WTC11 (cell line): ENCODE results near the gene GFOD1. TPM values are rescaled to one million over a fixed set of nuclear protein-coding genes. Genes with fewer than 3 reads are reported as not detected.

ENCODE experiments used
- ATAC-seq: fragments of 200-7000 bp; cut with Tn5 transposase; 2 replicates; pipeline ENCODE4 v1.10.0; 2021; ENCODE audit warnings: mild to moderate bottlenecking, moderate library complexity
- CTCF ChIA-PET: fragments of 300-600 bp; sonication (Branson Sonifier 250); formaldehyde crosslinking; loops from one replicate; lab custom pipeline; 2021; ENCODE audit warnings: antibody characterized with exemption; lab: Charles Lee
- POLR2A ChIA-PET: fragments of 350-600 bp; sonication (Branson Sonifier 250); formaldehyde crosslinking; loops from one replicate; lab custom pipeline; 2021; ENCODE audit warnings: antibody characterized with exemption; lab: Charles Lee
- DNase-seq: peaks from one replicate; pipeline ENCODE4 v3.0.0; 2021; ENCODE audit warnings: low spot score
- H3K27ac Mint-ChIP-seq: 2 replicates; pipeline ENCODE4 v1.8.0; 2021; ENCODE audit warnings: mixed read lengths
- H3K27me3 Mint-ChIP-seq: 2 replicates; pipeline ENCODE4 v1.8.0; 2021; ENCODE audit warnings: low read depth, mild to moderate bottlenecking, moderate library complexity, mixed read lengths
- H3K36me3 Mint-ChIP-seq: 2 replicates; pipeline ENCODE4 v1.8.0; 2021; ENCODE audit warnings: mixed read lengths
- H3K4me1 Mint-ChIP-seq: 2 replicates; pipeline ENCODE4 v1.8.0; 2022; ENCODE audit warnings: mixed read lengths
- H3K4me3 Mint-ChIP-seq: 2 replicates; pipeline ENCODE4 v1.8.0; 2021; ENCODE audit warnings: mild to moderate bottlenecking, moderate library complexity, mixed read lengths
- H3K9me3 Mint-ChIP-seq: 2 replicates; pipeline ENCODE4 v1.8.0; 2021; ENCODE audit warnings: mixed read lengths
- ATF1 ChIP-seq: sonication (generic); formaldehyde crosslinking; IDR thresholded peaks from 2 replicates; pipeline ENCODE4 v1.8.1; 2023; ENCODE audit warnings: mild to moderate bottlenecking, moderate library complexity, missing genetic modification reagents
- ETV6 ChIP-seq: sonication (generic); formaldehyde crosslinking; IDR thresholded peaks from 2 replicates; pipeline ENCODE4 v1.8.1; 2022; ENCODE audit warnings: mild to moderate bottlenecking, missing genetic modification reagents
- GABPB1 ChIP-seq: sonication (generic); formaldehyde crosslinking; IDR thresholded peaks from 2 replicates; pipeline ENCODE4 v1.8.1; 2023; ENCODE audit warnings: mild to moderate bottlenecking, missing genetic modification reagents
- IRF2 ChIP-seq: sonication (generic); formaldehyde crosslinking; IDR thresholded peaks from 2 replicates; pipeline ENCODE4 v1.8.0; 2022; ENCODE audit warnings: low read depth, missing genetic modification reagents, borderline replicate concordance
- JAZF1 ChIP-seq: fragments of 250-450 bp; sonication (Bioruptor Pico); IDR thresholded peaks from 2 replicates; pipeline ENCODE4 v1.9.0; 2021; ENCODE audit warnings: moderate library complexity, mild to moderate bottlenecking, inconsistent platforms
- SMAD3 ChIP-seq: sonication (generic); formaldehyde crosslinking; IDR thresholded peaks from 2 replicates; pipeline ENCODE4 v1.8.0; 2022; ENCODE audit warnings: missing genetic modification reagents, mild to moderate bottlenecking, borderline replicate concordance
- SOX15 ChIP-seq: fragments of 250-450 bp; sonication (Bioruptor Pico); IDR thresholded peaks from 2 replicates; pipeline ENCODE4 v1.9.0; 2021; ENCODE audit warnings: mild to moderate bottlenecking
- TCF7 ChIP-seq: sonication (generic); formaldehyde crosslinking; IDR thresholded peaks from 2 replicates; pipeline ENCODE4 v1.8.0; 2022; ENCODE audit warnings: mild to moderate bottlenecking, low read depth, missing genetic modification reagents, moderate library complexity
- TEAD1 ChIP-seq: sonication (generic); formaldehyde crosslinking; IDR thresholded peaks from 2 replicates; pipeline ENCODE4 v1.8.0; 2022; ENCODE audit warnings: mild to moderate bottlenecking, missing genetic modification reagents
- TEAD4 ChIP-seq: sonication (generic); formaldehyde crosslinking; IDR thresholded peaks from 2 replicates; pipeline ENCODE4 v1.8.0; 2022; ENCODE audit warnings: mild to moderate bottlenecking, missing genetic modification reagents
- ZNF121 ChIP-seq: sonication (generic); formaldehyde crosslinking; IDR thresholded peaks from 2 replicates; pipeline ENCODE4 v1.8.0; 2023; ENCODE audit warnings: missing genetic modification reagents
- ZNF219 ChIP-seq: sonication (generic); formaldehyde crosslinking; IDR thresholded peaks from 2 replicates; pipeline ENCODE4 v1.8.0; 2023; ENCODE audit warnings: missing genetic modification reagents, mild to moderate bottlenecking, borderline replicate concordance
- total RNA-seq: library from RNA; stranded (reverse); gene quantifications from 3 replicates; pipeline ENCODE4 v1.2.3, GENCODE V29; 2021
- TF ChIP-seq, protein P1 (sequence below): fragments of 200-600 bp; IDR thresholded peaks from 2 replicates; pipeline ENCODE4 v1.8.0; 2022; ENCODE audit warnings: antibody characterized with exemption
- TF ChIP-seq, protein P2 (sequence below): sonication (generic); formaldehyde crosslinking; IDR thresholded peaks from 2 replicates; pipeline ENCODE4 v1.8.0; 2022; ENCODE audit warnings: mild to moderate bottlenecking, missing genetic modification reagents
- TF ChIP-seq, protein P3 (sequence below): sonication (generic); formaldehyde crosslinking; IDR thresholded peaks from 2 replicates; pipeline ENCODE4 v1.8.0; 2022; ENCODE audit warnings: mild to moderate bottlenecking, missing genetic modification reagents
- TF ChIP-seq, protein P4 (sequence below): sonication (generic); formaldehyde crosslinking; IDR thresholded peaks from 2 replicates; pipeline ENCODE4 v1.8.0; 2022; ENCODE audit warnings: mild to moderate bottlenecking, missing genetic modification reagents
- TF ChIP-seq, protein P5 (sequence below): sonication (generic); formaldehyde crosslinking; IDR thresholded peaks from 2 replicates; pipeline ENCODE4 v1.8.1; 2023; ENCODE audit warnings: mild to moderate bottlenecking, missing genetic modification reagents, moderate library complexity
- TF ChIP-seq, protein P6 (sequence below): sonication (generic); formaldehyde crosslinking; IDR thresholded peaks from 2 replicates; pipeline ENCODE4 v1.8.0; 2022; ENCODE audit warnings: mild to moderate bottlenecking, missing genetic modification reagents
- TF ChIP-seq, protein P7 (sequence below): fragments of 250-450 bp; sonication (Bioruptor Pico); IDR thresholded peaks from 2 replicates; pipeline ENCODE4 v1.9.0; 2021; ENCODE audit warnings: moderate library complexity, mild to moderate bottlenecking, inconsistent platforms, borderline replicate concordance
- TF ChIP-seq, protein P8 (sequence below): fragments of 250-450 bp; sonication (Bioruptor Pico); IDR thresholded peaks from 2 replicates; pipeline ENCODE4 v2.1.2; 2022; ENCODE audit warnings: mild to moderate bottlenecking, moderate library complexity

GFOD1 gene
- total RNA-seq, 1 experiment from 2014 or later = 8.5 TPM

DNA sequence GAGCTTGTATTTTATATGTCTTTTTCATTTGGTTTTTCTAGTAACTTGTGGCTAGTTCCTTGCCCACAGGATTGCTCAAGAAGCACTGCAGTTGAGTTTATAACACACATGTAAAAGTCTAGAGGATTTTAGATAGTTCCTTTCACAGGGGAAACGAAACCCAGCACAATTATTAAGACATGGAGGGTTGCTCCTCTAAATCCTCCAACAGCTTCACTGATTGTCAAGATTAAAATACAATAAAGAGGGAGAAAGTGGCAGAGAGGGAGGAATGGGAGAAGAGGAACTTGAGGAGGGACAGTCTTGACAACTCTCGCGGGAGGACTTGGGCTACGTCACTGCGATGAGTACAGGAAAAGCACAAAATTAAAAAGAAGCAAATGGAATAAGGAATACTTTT lies 149.4 kb downstream of the GFOD1 start:
- Mint-ChIP-seq H3K4me1 (peaks cover 14% of the 10 kb centered on the region), H3K27me3 (no peaks in the 10 kb centered on the region), H3K27ac (no peak overlapping the region), H3K9me3 (peaks cover 9% of the 10 kb centered on the region; the same call in 1 of the 2 replicates), H3K4me3 (no peak overlapping the region), H3K36me3 (no peaks in the 10 kb centered on the region)
- POLR2A ChIA-PET = no interaction called here
- DNase-seq = no peak
- TF ChIP-seq SOX15 = no peak
- no peak for TF ChIP-seq TCF7 (CRISPR knock-in tag)
- TF ChIP-seq TEAD1 (CRISPR knock-in tag) = no peak
- CTCF ChIA-PET = interaction anchor here (1.1 to 2.2 kb wide), 6 partner anchors 13 to 287 kb away, joined by 4 to 8 read pairs (median 5); partner anchors contain the start of genes NOL7 and SIRT5
- no peak for ATAC-seq

DNA sequence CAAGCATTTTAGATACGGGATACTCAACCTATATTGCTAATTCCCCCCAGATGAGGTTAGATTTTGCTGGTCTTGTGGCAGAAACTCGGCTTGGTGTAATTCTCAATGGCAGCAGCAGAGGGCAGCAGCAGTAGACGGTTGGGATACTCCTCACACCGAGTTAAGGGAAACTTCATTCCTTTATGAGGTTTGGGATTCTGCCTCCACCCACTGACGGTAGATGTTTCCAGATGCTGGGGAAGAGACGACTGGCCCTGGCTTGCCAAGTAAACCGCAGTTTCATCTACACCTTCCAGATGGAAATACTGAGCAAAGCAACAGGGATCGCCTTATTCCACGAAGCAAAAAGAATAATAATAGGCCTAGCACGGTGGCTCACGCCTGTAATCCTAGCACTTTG lies 150.8 kb downstream of the GFOD1 start:
- POLR2A ChIA-PET = no interaction called here
- H3K4me3 Mint-ChIP-seq = no peak overlapping the region
- CTCF ChIA-PET = interaction anchor here (0.8 to 1.8 kb wide), 2 partner anchors 18 to 239 kb away, joined by 3 to 8 read pairs; partner anchors contain the start of gene SIRT5
- TF ChIP-seq ETV6 (CRISPR knock-in tag) = 0 out of 2 replicates have a peak, but pooled peaks have one; percentile 27
- TF ChIP-seq TEAD4 = no peak
- no peak for TF ChIP-seq ZNF121 (CRISPR knock-in tag)
- TF ChIP-seq, protein P1, sequence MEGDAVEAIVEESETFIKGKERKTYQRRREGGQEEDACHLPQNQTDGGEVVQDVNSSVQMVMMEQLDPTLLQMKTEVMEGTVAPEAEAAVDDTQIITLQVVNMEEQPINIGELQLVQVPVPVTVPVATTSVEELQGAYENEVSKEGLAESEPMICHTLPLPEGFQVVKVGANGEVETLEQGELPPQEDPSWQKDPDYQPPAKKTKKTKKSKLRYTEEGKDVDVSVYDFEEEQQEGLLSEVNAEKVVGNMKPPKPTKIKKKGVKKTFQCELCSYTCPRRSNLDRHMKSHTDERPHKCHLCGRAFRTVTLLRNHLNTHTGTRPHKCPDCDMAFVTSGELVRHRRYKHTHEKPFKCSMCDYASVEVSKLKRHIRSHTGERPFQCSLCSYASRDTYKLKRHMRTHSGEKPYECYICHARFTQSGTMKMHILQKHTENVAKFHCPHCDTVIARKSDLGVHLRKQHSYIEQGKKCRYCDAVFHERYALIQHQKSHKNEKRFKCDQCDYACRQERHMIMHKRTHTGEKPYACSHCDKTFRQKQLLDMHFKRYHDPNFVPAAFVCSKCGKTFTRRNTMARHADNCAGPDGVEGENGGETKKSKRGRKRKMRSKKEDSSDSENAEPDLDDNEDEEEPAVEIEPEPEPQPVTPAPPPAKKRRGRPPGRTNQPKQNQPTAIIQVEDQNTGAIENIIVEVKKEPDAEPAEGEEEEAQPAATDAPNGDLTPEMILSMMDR = peak; percentile 81
- TF ChIP-seq, protein P2, sequence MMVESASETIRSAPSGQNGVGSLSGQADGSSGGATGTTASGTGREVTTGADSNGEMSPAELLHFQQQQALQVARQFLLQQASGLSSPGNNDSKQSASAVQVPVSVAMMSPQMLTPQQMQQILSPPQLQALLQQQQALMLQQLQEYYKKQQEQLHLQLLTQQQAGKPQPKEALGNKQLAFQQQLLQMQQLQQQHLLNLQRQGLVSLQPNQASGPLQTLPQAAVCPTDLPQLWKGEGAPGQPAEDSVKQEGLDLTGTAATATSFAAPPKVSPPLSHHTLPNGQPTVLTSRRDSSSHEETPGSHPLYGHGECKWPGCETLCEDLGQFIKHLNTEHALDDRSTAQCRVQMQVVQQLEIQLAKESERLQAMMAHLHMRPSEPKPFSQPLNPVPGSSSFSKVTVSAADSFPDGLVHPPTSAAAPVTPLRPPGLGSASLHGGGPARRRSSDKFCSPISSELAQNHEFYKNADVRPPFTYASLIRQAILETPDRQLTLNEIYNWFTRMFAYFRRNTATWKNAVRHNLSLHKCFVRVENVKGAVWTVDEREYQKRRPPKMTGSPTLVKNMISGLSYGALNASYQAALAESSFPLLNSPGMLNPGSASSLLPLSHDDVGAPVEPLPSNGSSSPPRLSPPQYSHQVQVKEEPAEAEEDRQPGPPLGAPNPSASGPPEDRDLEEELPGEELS = no peak
- TF ChIP-seq, protein P3, sequence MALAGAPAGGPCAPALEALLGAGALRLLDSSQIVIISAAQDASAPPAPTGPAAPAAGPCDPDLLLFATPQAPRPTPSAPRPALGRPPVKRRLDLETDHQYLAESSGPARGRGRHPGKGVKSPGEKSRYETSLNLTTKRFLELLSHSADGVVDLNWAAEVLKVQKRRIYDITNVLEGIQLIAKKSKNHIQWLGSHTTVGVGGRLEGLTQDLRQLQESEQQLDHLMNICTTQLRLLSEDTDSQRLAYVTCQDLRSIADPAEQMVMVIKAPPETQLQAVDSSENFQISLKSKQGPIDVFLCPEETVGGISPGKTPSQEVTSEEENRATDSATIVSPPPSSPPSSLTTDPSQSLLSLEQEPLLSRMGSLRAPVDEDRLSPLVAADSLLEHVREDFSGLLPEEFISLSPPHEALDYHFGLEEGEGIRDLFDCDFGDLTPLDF (CRISPR knock-in tag) = no peak
- TF ChIP-seq, all 79 proteins: peak for 2
- no peaks in the 10 kb centered on the region for H3K27me3 Mint-ChIP-seq
- 0 out of 2 replicates have a peak overlapping the region, but pooled peaks have one; percentile 38 for H3K27ac Mint-ChIP-seq
- peak; percentile 82 for DNase-seq
- H3K4me1 Mint-ChIP-seq = peaks cover 14% of the 10 kb centered on the region
- H3K9me3 Mint-ChIP-seq = no peaks in the 10 kb centered on the region
- H3K36me3 Mint-ChIP-seq = no peaks in the 10 kb centered on the region
- ATAC-seq = peak; percentile 92

DNA sequence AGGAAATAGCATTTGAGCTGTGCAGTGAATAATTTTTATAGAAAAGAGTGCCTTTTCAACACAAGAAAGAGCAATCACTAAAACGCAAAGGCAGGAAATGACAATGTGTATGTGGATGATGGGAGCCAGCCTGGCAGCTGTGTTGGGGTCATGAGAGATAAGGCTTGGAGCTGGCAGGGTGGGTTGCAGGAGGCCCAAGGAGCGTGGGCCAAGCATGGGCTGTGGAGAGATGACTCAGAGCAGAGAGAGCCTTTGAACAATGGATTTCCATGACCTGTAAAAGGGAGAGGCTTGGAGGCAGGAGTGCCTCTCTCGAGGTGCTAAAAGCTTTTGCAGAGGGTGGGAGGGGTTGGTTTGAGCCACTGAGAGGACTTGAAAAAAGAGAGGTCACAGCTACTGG lies 152.4 kb downstream of the GFOD1 start:
- DNase-seq = no peak

More for the DNA sequence above, 152.4 kb downstream of the GFOD1 start:
- no peak for ATAC-seq
- TF ChIP-seq SMAD3 (CRISPR knock-in tag) = no peak
- TF ChIP-seq, protein P4, sequence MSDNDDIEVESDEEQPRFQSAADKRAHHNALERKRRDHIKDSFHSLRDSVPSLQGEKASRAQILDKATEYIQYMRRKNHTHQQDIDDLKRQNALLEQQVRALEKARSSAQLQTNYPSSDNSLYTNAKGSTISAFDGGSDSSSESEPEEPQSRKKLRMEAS (CRISPR knock-in tag) = no peak
- TF ChIP-seq, protein P5, sequence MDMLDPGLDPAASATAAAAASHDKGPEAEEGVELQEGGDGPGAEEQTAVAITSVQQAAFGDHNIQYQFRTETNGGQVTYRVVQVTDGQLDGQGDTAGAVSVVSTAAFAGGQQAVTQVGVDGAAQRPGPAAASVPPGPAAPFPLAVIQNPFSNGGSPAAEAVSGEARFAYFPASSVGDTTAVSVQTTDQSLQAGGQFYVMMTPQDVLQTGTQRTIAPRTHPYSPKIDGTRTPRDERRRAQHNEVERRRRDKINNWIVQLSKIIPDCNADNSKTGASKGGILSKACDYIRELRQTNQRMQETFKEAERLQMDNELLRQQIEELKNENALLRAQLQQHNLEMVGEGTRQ (CRISPR knock-in tag) = no peak
- TF ChIP-seq, protein P6, sequence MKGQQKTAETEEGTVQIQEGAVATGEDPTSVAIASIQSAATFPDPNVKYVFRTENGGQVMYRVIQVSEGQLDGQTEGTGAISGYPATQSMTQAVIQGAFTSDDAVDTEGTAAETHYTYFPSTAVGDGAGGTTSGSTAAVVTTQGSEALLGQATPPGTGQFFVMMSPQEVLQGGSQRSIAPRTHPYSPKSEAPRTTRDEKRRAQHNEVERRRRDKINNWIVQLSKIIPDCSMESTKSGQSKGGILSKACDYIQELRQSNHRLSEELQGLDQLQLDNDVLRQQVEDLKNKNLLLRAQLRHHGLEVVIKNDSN (CRISPR knock-in tag) = no peak
- TF ChIP-seq JAZF1 = no peak
- TF ChIP-seq GABPB1 (CRISPR knock-in tag) = no peak
- TF ChIP-seq ETV6 (CRISPR knock-in tag) = no peak
- no peak for TF ChIP-seq ATF1 (CRISPR knock-in tag)
- TF ChIP-seq, protein P7, sequence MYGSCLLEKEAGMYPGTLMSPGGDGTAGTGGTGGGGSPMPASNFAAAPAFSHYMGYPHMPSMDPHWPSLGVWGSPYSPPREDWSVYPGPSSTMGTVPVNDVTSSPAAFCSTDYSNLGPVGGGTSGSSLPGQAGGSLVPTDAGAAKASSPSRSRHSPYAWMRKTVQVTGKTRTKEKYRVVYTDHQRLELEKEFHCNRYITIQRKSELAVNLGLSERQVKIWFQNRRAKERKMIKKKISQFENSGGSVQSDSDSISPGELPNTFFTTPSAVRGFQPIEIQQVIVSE (CRISPR knock-in tag) = no peak
- no peak for TF ChIP-seq ZNF219 (CRISPR knock-in tag)
- TF ChIP-seq IRF2 (CRISPR knock-in tag) = no peak
- TF ChIP-seq, protein P8, sequence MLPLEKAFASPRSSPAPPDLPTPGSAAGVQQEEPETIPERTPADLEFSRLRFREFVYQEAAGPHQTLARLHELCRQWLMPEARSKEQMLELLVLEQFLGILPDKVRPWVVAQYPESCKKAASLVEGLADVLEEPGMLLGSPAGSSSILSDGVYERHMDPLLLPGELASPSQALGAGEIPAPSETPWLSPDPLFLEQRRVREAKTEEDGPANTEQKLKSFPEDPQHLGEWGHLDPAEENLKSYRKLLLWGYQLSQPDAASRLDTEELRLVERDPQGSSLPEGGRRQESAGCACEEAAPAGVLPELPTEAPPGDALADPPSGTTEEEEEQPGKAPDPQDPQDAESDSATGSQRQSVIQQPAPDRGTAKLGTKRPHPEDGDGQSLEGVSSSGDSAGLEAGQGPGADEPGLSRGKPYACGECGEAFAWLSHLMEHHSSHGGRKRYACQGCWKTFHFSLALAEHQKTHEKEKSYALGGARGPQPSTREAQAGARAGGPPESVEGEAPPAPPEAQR = no peak
- no peak overlapping the region for H3K27ac Mint-ChIP-seq
- no peaks in the 10 kb centered on the region for H3K9me3 Mint-ChIP-seq
- H3K36me3 Mint-ChIP-seq = no peaks in the 10 kb centered on the region
- peaks cover 11% of the 10 kb centered on the region for H3K4me1 Mint-ChIP-seq
- ChIA-PET POLR2A (no interaction called here), CTCF (interaction anchor here (0.5 to 1.5 kb wide), 5 partner anchors 38 to 337 kb away, joined by 3 to 9 read pairs (median 3); partner anchors contain the start of genes NOL7 and SIRT5)
- no peaks in the 10 kb centered on the region for H3K27me3 Mint-ChIP-seq
- no peak overlapping the region for H3K4me3 Mint-ChIP-seq
